Measurements from ENCODE around the gene XIRP2. TPM values are rescaled to one million over a fixed set of nuclear protein-coding genes. Genes with fewer than 3 reads are reported as not detected.

XIRP2 gene
- total and polyA plus RNA-seq, 2 of the 8 experiments (the other 6 are each of a cell fraction or from before 2014, with no cell fraction given), result 0.11 TPM; not detected in 1

DNA sequence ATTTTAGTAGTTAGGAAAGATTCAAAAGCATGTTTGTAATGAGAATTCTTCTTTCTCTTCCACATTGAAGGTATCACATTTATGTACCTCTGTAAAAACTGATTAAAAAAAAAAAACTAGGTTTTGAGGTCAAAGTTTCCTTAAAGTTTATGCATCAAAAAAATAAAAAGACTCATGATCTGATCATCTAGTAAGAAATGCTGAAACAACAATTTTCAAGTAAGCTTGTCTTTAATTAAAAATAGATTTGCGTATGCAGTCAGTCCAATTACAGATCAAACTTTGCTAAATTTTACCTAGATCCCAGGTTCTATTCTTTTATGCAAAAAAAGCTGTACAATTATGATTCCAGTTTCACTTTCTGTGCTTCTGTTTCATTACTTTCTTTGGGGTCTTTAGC is 409.0 kb downstream of the XIRP2 start:
- no peak overlapping the region for H3K23ac ChIP-seq (ENCODE audit: insufficient read length)

More for the DNA sequence above, 409.0 kb downstream of the XIRP2 start:
- H3K9me3 ChIP-seq (ENCODE audit: insufficient read depth in 2 of 2, low read depth in 1 of 2, low read length in 1 of 2), result no peaks in the 10 kb centered on the region
- no peak overlapping the region for H4K5ac ChIP-seq (ENCODE audit: insufficient read length, low read depth, low read length)
- peaks cover 10 to 88% of the 10 kb centered on the region in 2 experiments for H3K79me2 ChIP-seq (ENCODE audit: control insufficient read depth in 1 of 2, insufficient read depth in 2 of 2, low read length in 2 of 2)
- H3K9ac ChIP-seq (replicated peaks in 1 of 4; ENCODE audit: extremely low read depth in 1 of 4, low read depth in 3 of 4, low read length in 3 of 4), result no peak overlapping the region
- H2AK5ac ChIP-seq (ENCODE audit: low read depth, low read length), result no peak overlapping the region
- H4K91ac ChIP-seq (replicated peaks; ENCODE audit: insufficient read length, low read length), result no peak overlapping the region
- H3K27ac ChIP-seq (ENCODE audit: low read depth, low read length), result no peak overlapping the region
- ChIA-PET POLR2A (ENCODE audit: partially characterized antibody) (no interaction called here), CTCF (ENCODE audit: partially characterized antibody) (interaction anchor here (0.6 to 1.7 kb wide), 2 partner anchors 33 to 861 kb away, joined by 3 read pairs; no protein-coding TSS in a partner anchor)
- no peak overlapping the region for H3K56ac ChIP-seq (replicated peaks; ENCODE audit: insufficient read length, low read depth, low read length)
- no peak overlapping the region for H2BK20ac ChIP-seq (ENCODE audit: low read length)
- H4K20me1 ChIP-seq (replicated peaks in 1 of 2; ENCODE audit: control insufficient read depth in 1 of 2, insufficient read depth in 2 of 2, low read length in 2 of 2), result peaks cover 6 to 12% of the 10 kb centered on the region in 2 experiments
- H3K14ac ChIP-seq (ENCODE audit: insufficient read length), result no peak overlapping the region
- no peaks in the 10 kb centered on the region for H3K27me3 ChIP-seq (replicated peaks in 1 of 4; ENCODE audit: control insufficient read depth in 3 of 4, extremely low read depth in 1 of 4, insufficient read depth in 3 of 4, low read length in 3 of 4)
- H2BK15ac ChIP-seq (ENCODE audit: low read length), result no peak overlapping the region
- no peak for DNase-seq (ENCODE audit: low read depth in 1 of 2, low spot score in 2 of 2)
- no peak overlapping the region for H3K18ac ChIP-seq (ENCODE audit: extremely low read depth, low read length)
- peaks cover 0 to 5% (median 3%) of the 10 kb centered on the region in 4 experiments; a peak in 5 of 7 replicates for H3K4me1 ChIP-seq (replicated peaks in 1 of 4; ENCODE audit: control insufficient read depth in 3 of 4, insufficient read depth in 4 of 4, low read length in 3 of 4)
- H3K79me1 ChIP-seq (ENCODE audit: low read depth, low read length), result no peaks in the 10 kb centered on the region
- H4K8ac ChIP-seq (ENCODE audit: extremely low read depth, insufficient read depth, low read length), result no peak overlapping the region
- FAIRE-seq, result no peak
- no peak overlapping the region for H2BK120ac ChIP-seq (replicated peaks; ENCODE audit: low read depth, low read length)
- H3K4me3 ChIP-seq (ENCODE audit: extremely low read depth in 1 of 4, insufficient read depth in 2 of 4, low read depth in 3 of 4, low read length in 4 of 4), result no peak overlapping the region
- WGBS, 2 experiments (ENCODE audit: extremely low coverage in 1 of 2, insufficient coverage in 1 of 2, insufficient read length in 1 of 2, insufficient replicate concordance in 2 of 2, low coverage in 1 of 2, low lambda C conversion rate in 2 of 2, missing lambda C conversion rate in 1 of 2), result 95% methylated on average over 1 of the region's 1 CpG; no CpG with 5 or more reads in 1 of the 2 experiments
- H2BK5ac ChIP-seq (ENCODE audit: low read depth, low read length), result no peak overlapping the region
- TF ChIP-seq SP2 (IDR thresholded peaks at IDR 0.05; ENCODE audit: low read length) (no peak), POLR2A (IDR thresholded peaks at IDR 0.05; ENCODE audit: control extremely low read depth in 1 of 2, low read depth in 2 of 2, low read length in 2 of 2) (no peak), KDM4A (IDR thresholded peaks at IDR 0.05; ENCODE audit: low read depth, low read length, severe bottlenecking) (no peak), NRF1 (IDR thresholded peaks at IDR 0.05; ENCODE audit: low read depth, low read length) (no peak), EP300 (IDR thresholded peaks at IDR 0.05; ENCODE audit: borderline replicate concordance in 1 of 2, low read depth in 2 of 2, low read length in 2 of 2) (no peak), YY1 (IDR thresholded peaks at IDR 0.05; ENCODE audit: low read depth, low read length) (no peak), JUN (IDR thresholded peaks at IDR 0.05; ENCODE audit: low read depth, low read length) (no peak), SIRT6 (IDR thresholded peaks at IDR 0.05; ENCODE audit: low read length) (no peak), TEAD4 (IDR thresholded peaks at IDR 0.05; ENCODE audit: low read depth, low read length) (no peak), PHF8 (conservative IDR thresholded peaks at IDR 0.05; ENCODE audit: low read depth, low read length) (no peak), MAFK (IDR thresholded peaks at IDR 0.05; ENCODE audit: low read depth, low read length) (no peak), TAF1 (IDR thresholded peaks at IDR 0.05; ENCODE audit: low read depth, low read length) (no peak), CHD2 (IDR thresholded peaks at IDR 0.05; ENCODE audit: low read length) (no peak)
- H2BK12ac ChIP-seq (ENCODE audit: low read depth, low read length), result no peak overlapping the region
- H3K23me2 ChIP-seq (ENCODE audit: low read depth, low read length), result peaks cover 16% of the 10 kb centered on the region
- H2AFZ ChIP-seq (ENCODE audit: low read length), result no peak overlapping the region
- no peak overlapping the region for H3K4me2 ChIP-seq (ENCODE audit: insufficient read depth in 1 of 2, low read depth in 2 of 2, low read length in 2 of 2)
- H3K36me3 ChIP-seq (ENCODE audit: control insufficient read depth in 2 of 4, insufficient read depth in 4 of 4, low read length in 3 of 4), result no peaks in the 10 kb centered on the region; a peak in 1 of 8 replicates
- no peak overlapping the region for H3K4ac ChIP-seq (replicated peaks; ENCODE audit: insufficient read length, low read depth, low read length)

Data from H1 (cell line).